ENCODE measurements around the gene LRP8.

LRP8 gene

GRCh38 chr1:53256511-53257453 lies 71.1 kb downstream of the LRP8 start:
- no peak for DNase-seq

GRCh38 chr1:53255031-53255430 lies 72.8 kb downstream of the LRP8 start:
- DNase-seq: no peak

GRCh38 chr1:53254011-53254640 lies 73.7 kb downstream of the LRP8 start:
- no peak for DNase-seq

- DNase-seq: no peak
Measured at GRCh38 chr1:53250325-53250724, 77.5 kb downstream of the LRP8 start.

- DNase-seq: no peak
Measured at GRCh38 chr1:53249706-53250105, 78.2 kb downstream of the LRP8 start.

GRCh38 chr1:53246261-53247134 lies 81.4 kb downstream of the LRP8 start:
- no peak for DNase-seq

- no peak for DNase-seq
Measured at GRCh38 chr1:53244141-53244540, 83.7 kb downstream of the LRP8 start.

- no peak for DNase-seq
Measured at GRCh38 chr1:53242381-53242780, 85.5 kb downstream of the LRP8 start.

- DNase-seq: no peak
Measured at GRCh38 chr1:53241828-53242227, 86.0 kb downstream of the LRP8 start.

GRCh38 chr1:53238197-53239155 lies 89.4 kb downstream of the LRP8 start, which contains the start of gene MAGOH:
Gene MAGOH, minus strand, starts transcription at chr1:53238518. Its CDS starts 70 bp downstream, at chr1:53238448.
- peak; percentile 96 for DNase-seq

- no peak for DNase-seq
Measured at GRCh38 chr1:53237638-53238037, 90.2 kb downstream of the LRP8 start.

- no peak for DNase-seq
Measured at GRCh38 chr1:53220962-53221286, 106.9 kb downstream of the LRP8 start.

- DNase-seq: peak; percentile 96
Measured at GRCh38 chr1:53220171-53220961, 107.5 kb downstream of the LRP8 start, which contains the start of gene CZIB. Gene CZIB, minus strand, starts transcription at chr1:53220634. Its CDS starts 59 bp downstream, at chr1:53220575.

- DNase-seq: no peak
Measured at GRCh38 chr1:53219711-53220110, 108.2 kb downstream of the LRP8 start.

GRCh38 chr1:53218201-53218600 lies 109.7 kb downstream of the LRP8 start:
- DNase-seq: no peak

- DNase-seq: no peak
Measured at GRCh38 chr1:53214376-53214940, 113.4 kb downstream of the LRP8 start.

GRCh38 chr1:53210954-53211353 lies 116.9 kb downstream of the LRP8 start:
- DNase-seq: no peak

GRCh38 chr1:53210352-53210751 lies 117.5 kb downstream of the LRP8 start:
- DNase-seq: no peak

- no peak for DNase-seq
Measured at GRCh38 chr1:53207726-53208125, 120.1 kb downstream of the LRP8 start.

- DNase-seq: no peak
Measured at GRCh38 chr1:53206735-53207379, 121.0 kb downstream of the LRP8 start.
